NCI-H446 treated with DMSO at 0.1 percent for 48 hours (cell line): ENCODE results near the gene PSMG4.

Source experiments
- DNase-seq: peaks from one replicate; lab custom pipeline; 2025; lab: John Stamatoyannopoulos, UW

PSMG4 gene

GRCh38 chr6:3251462-3252314 lies 7.1 kb upstream of the PSMG4 start:
- DNase-seq: peak; percentile 32

- no peak for DNase-seq
Observed at GRCh38 chr6:3252369-3252768, 6.4 kb upstream of the PSMG4 start.

- DNase-seq: no peak
Observed at GRCh38 chr6:3252861-3253596, 5.7 kb upstream of the PSMG4 start.

GRCh38 chr6:3253597-3253961 lies 5.2 kb upstream of the PSMG4 start:
- no peak for DNase-seq

- DNase-seq: no peak
Observed at GRCh38 chr6:3258201-3258600, 546 bp upstream of the PSMG4 start.

GRCh38 chr6:3259491-3259958 lies 778 bp downstream of the PSMG4 start:
- DNase-seq: no peak

- DNase-seq: no peak
Observed at GRCh38 chr6:3260296-3260695, 1.5 kb downstream of the PSMG4 start.

GRCh38 chr6:3260772-3261517 lies 2.2 kb downstream of the PSMG4 start:
- DNase-seq: no peak

GRCh38 chr6:3261518-3261820 lies 2.7 kb downstream of the PSMG4 start:
- no peak for DNase-seq

GRCh38 chr6:3261921-3262320 lies 3.2 kb downstream of the PSMG4 start:
- no peak for DNase-seq

GRCh38 chr6:3263096-3263495 lies 4.3 kb downstream of the PSMG4 start:
- no peak for DNase-seq

GRCh38 chr6:3264356-3264755 lies 5.6 kb downstream of the PSMG4 start:
- no peak for DNase-seq

GRCh38 chr6:3265671-3266070 lies 6.9 kb downstream of the PSMG4 start:
- DNase-seq: no peak

- no peak for DNase-seq
Observed at GRCh38 chr6:3266170-3266569, 7.4 kb downstream of the PSMG4 start.

- no peak for DNase-seq
Observed at GRCh38 chr6:3267162-3267561, 8.4 kb downstream of the PSMG4 start.

GRCh38 chr6:3268680-3269079 lies 9.9 kb downstream of the PSMG4 start:
- no peak for DNase-seq

GRCh38 chr6:3269281-3269975 lies 10.7 kb downstream of the PSMG4 start:
- DNase-seq: no peak

- no peak for DNase-seq
Observed at GRCh38 chr6:3270258-3270657, 11.5 kb downstream of the PSMG4 start.

GRCh38 chr6:3271756-3272155 lies 13.0 kb downstream of the PSMG4 start:
- no peak for DNase-seq

- DNase-seq: no peak
Observed at GRCh38 chr6:3272911-3273547, 14.3 kb downstream of the PSMG4 start.

- no peak for DNase-seq
Observed at GRCh38 chr6:3273707-3274521, 15.2 kb downstream of the PSMG4 start.
